ENCODE results near the gene CYTH3. TPM values are rescaled to one million over a fixed set of nuclear protein-coding genes. Genes with fewer than 3 reads are reported as not detected.

The CYTH3 gene
- total RNA-seq, 1 donor: 89.4 TPM

GRCh38 chr7:6142871-6143380 lies 129.5 kb downstream of the CYTH3 start:
- no peak overlapping the region for H2AFZ ChIP-seq (ENCODE audit: low read length)
- H3K27ac ChIP-seq (ENCODE audit: low read depth, low read length): no peak overlapping the region
- H3K9me3 ChIP-seq (ENCODE audit: low read depth, low read length): no peaks in the 10 kb centered on the region
- no peaks in the 10 kb centered on the region for H3K27me3 ChIP-seq (ENCODE audit: insufficient read depth, low read length)
- peaks cover 50% of the 10 kb centered on the region for H3K36me3 ChIP-seq (ENCODE audit: insufficient read depth, low read length)
- no peak for TF ChIP-seq CTCF (IDR thresholded peaks at IDR 0.05; ENCODE audit: extremely low read depth, low read depth, low read length)
- H3K4me2 ChIP-seq (ENCODE audit: insufficient read depth, low read length): no peak overlapping the region
- no peaks in the 10 kb centered on the region for H3K4me1 ChIP-seq (ENCODE audit: insufficient read depth, low read length)
- no peak for DNase-seq (ENCODE audit: insufficient read length, low spot score, missing footprints)
- H4K20me1 ChIP-seq (ENCODE audit: insufficient read depth, low read length): peaks cover 2% of the 10 kb centered on the region
- no peaks in the 10 kb centered on the region for H3K79me2 ChIP-seq (ENCODE audit: insufficient read depth, low read length)
- no peak overlapping the region for H3K4me3 ChIP-seq (ENCODE audit: insufficient read depth, low read length)

GRCh38 chr7:6139189-6139996 lies 133.0 kb downstream of the CYTH3 start:
- no peak overlapping the region for H3K4me2 ChIP-seq (ENCODE audit: insufficient read depth, low read length)
- no peak for DNase-seq (ENCODE audit: insufficient read length, low spot score, missing footprints)
- no peak overlapping the region for H2AFZ ChIP-seq (ENCODE audit: low read length)
- peaks cover 5% of the 10 kb centered on the region for H3K79me2 ChIP-seq (ENCODE audit: insufficient read depth, low read length)
- no peak overlapping the region for H3K4me3 ChIP-seq (ENCODE audit: insufficient read depth, low read length)
- peaks cover 26% of the 10 kb centered on the region for H3K36me3 ChIP-seq (ENCODE audit: insufficient read depth, low read length)
- TF ChIP-seq CTCF (IDR thresholded peaks at IDR 0.05; ENCODE audit: extremely low read depth, low read depth, low read length): no peak
- H3K4me1 ChIP-seq (ENCODE audit: insufficient read depth, low read length): no peaks in the 10 kb centered on the region
- H4K20me1 ChIP-seq (ENCODE audit: insufficient read depth, low read length): peaks cover 4% of the 10 kb centered on the region
- no peaks in the 10 kb centered on the region for H3K27me3 ChIP-seq (ENCODE audit: insufficient read depth, low read length)
- H3K27ac ChIP-seq (ENCODE audit: low read depth, low read length): no peak overlapping the region
- no peaks in the 10 kb centered on the region for H3K9me3 ChIP-seq (ENCODE audit: low read depth, low read length)

GRCh38 chr7:6136475-6136874 lies 135.9 kb downstream of the CYTH3 start:
- Histone ChIP-seq H3K27me3 (ENCODE audit: insufficient read depth, low read length) (no peaks in the 10 kb centered on the region), H3K4me1 (ENCODE audit: insufficient read depth, low read length) (no peaks in the 10 kb centered on the region), H3K4me3 (ENCODE audit: insufficient read depth, low read length) (no peak overlapping the region), H4K20me1 (ENCODE audit: insufficient read depth, low read length) (peaks cover 2% of the 10 kb centered on the region), H3K27ac (ENCODE audit: low read depth, low read length) (no peak overlapping the region), H3K9me3 (ENCODE audit: low read depth, low read length) (no peaks in the 10 kb centered on the region), H3K36me3 (ENCODE audit: insufficient read depth, low read length) (peaks cover 26% of the 10 kb centered on the region), H3K4me2 (ENCODE audit: insufficient read depth, low read length) (no peak overlapping the region), H2AFZ (ENCODE audit: low read length) (no peak overlapping the region), H3K79me2 (ENCODE audit: insufficient read depth, low read length) (peaks cover 18% of the 10 kb centered on the region)
- no peak for TF ChIP-seq CTCF (IDR thresholded peaks at IDR 0.05; ENCODE audit: extremely low read depth, low read depth, low read length)
- no peak for DNase-seq (ENCODE audit: insufficient read length, low spot score, missing footprints)

GRCh38 chr7:6133249-6133648 lies 139.2 kb downstream of the CYTH3 start:
- H3K4me2 ChIP-seq (ENCODE audit: insufficient read depth, low read length): no peak overlapping the region
- H3K27ac ChIP-seq (ENCODE audit: low read depth, low read length): no peak overlapping the region
- H2AFZ ChIP-seq (ENCODE audit: low read length): no peak overlapping the region
- H3K36me3 ChIP-seq (ENCODE audit: insufficient read depth, low read length): peaks cover 22% of the 10 kb centered on the region
- no peaks in the 10 kb centered on the region for H3K27me3 ChIP-seq (ENCODE audit: insufficient read depth, low read length)
- peaks cover 5% of the 10 kb centered on the region for H4K20me1 ChIP-seq (ENCODE audit: insufficient read depth, low read length)
- H3K4me1 ChIP-seq (ENCODE audit: insufficient read depth, low read length): no peaks in the 10 kb centered on the region
- DNase-seq (ENCODE audit: insufficient read length, low spot score, missing footprints): no peak
- H3K9me3 ChIP-seq (ENCODE audit: low read depth, low read length): no peaks in the 10 kb centered on the region
- no peak overlapping the region for H3K4me3 ChIP-seq (ENCODE audit: insufficient read depth, low read length)
- peaks cover 38% of the 10 kb centered on the region for H3K79me2 ChIP-seq (ENCODE audit: insufficient read depth, low read length)
- no peak for TF ChIP-seq CTCF (IDR thresholded peaks at IDR 0.05; ENCODE audit: extremely low read depth, low read depth, low read length)

Measured in osteoblast (primary cell).